HEK293T (cell line): ENCODE results near the gene KISS1R.
A peak's percentile ranks its signal among the peaks of the same experiment; 100 is the strongest.

Experiments
- CTCF ChIA-PET: fragments of 350-600 bp; formaldehyde crosslinking; extraction: SDS; loops from one replicate; lab custom pipeline; 2021; ENCODE audit warnings: antibody characterized with exemption, inconsistent platforms; lab: Yijun Ruan, JAX
- POLR2A ChIA-PET: fragments of 350-600 bp; formaldehyde crosslinking; extraction: SDS; loops from one replicate; lab custom pipeline; 2020; ENCODE audit warnings: antibody characterized with exemption, inconsistent platforms; lab: Yijun Ruan, JAX
- DNase-seq: peaks from one replicate; pipeline ENCODE4 v3.0.0; 2012; ENCODE audit warnings: mixed read lengths; ENCODE audit errors: extremely low spot score
- ARNT ChIP-seq: fragments of 450-650 bp; IDR thresholded peaks from 2 replicates; pipeline ENCODE4 v1.6.1; 2017; ENCODE audit warnings: mild to moderate bottlenecking
- BHLHE40 ChIP-seq: fragments of 450-650 bp; IDR thresholded peaks from 2 replicates; pipeline ENCODE4 v1.6.1; 2016; ENCODE audit warnings: mild to moderate bottlenecking, moderate library complexity, borderline replicate concordance
- CTBP1 ChIP-seq: fragments of 450-650 bp; IDR thresholded peaks from 2 replicates; pipeline ENCODE4 v1.6.1; 2016; ENCODE audit warnings: borderline replicate concordance
- ELF4 ChIP-seq: fragments of 450-650 bp; IDR thresholded peaks from 2 replicates; pipeline ENCODE4 v1.6.1; 2017; ENCODE audit warnings: antibody characterized with exemption
- FOXA1 ChIP-seq: fragments of 450-650 bp; IDR thresholded peaks from 2 replicates; pipeline ENCODE4 v1.6.1; 2016; ENCODE audit warnings: mild to moderate bottlenecking
- FOXK2 ChIP-seq: fragments of 450-650 bp; IDR thresholded peaks from 2 replicates; pipeline ENCODE4 v1.6.1; 2016; ENCODE audit warnings: mild to moderate bottlenecking
- FOXM1 ChIP-seq: fragments of 450-650 bp; IDR thresholded peaks from 2 replicates; pipeline ENCODE4 v1.6.1; 2017; ENCODE audit warnings: mild to moderate bottlenecking, borderline replicate concordance
- HDGF ChIP-seq: fragments of 450-650 bp; IDR thresholded peaks from 2 replicates; pipeline ENCODE4 v1.6.1; 2017; ENCODE audit warnings: antibody characterized with exemption, borderline replicate concordance
- L3MBTL2 ChIP-seq: fragments of 450-650 bp; conservative IDR thresholded peaks from 2 replicates; pipeline ENCODE4 v1.6.1; 2016; ENCODE audit warnings: mild to moderate bottlenecking
- LEF1 ChIP-seq: fragments of 450-650 bp; IDR thresholded peaks from 2 replicates; pipeline ENCODE4 v1.6.1; 2017; ENCODE audit warnings: mild to moderate bottlenecking, borderline replicate concordance
- NFRKB ChIP-seq: fragments of 450-650 bp; IDR thresholded peaks from 2 replicates; pipeline ENCODE4 v1.6.1; 2016; ENCODE audit warnings: mild to moderate bottlenecking, moderate library complexity
- PKNOX1 ChIP-seq: fragments of 450-650 bp; IDR thresholded peaks from 2 replicates; pipeline ENCODE4 v1.6.1; 2016
- SP1 ChIP-seq: fragments of 450-650 bp; IDR thresholded peaks from 2 replicates; pipeline ENCODE4 v1.6.1; 2017
- SUZ12 ChIP-seq: fragments of 450-650 bp; IDR thresholded peaks from 2 replicates; pipeline ENCODE4 v1.6.1; 2016; ENCODE audit warnings: mild to moderate bottlenecking
- TARDBP ChIP-seq: fragments of 450-650 bp; IDR thresholded peaks from 2 replicates; pipeline ENCODE4 v1.6.1; 2016
- ZNF384 ChIP-seq: fragments of 450-650 bp; IDR thresholded peaks from 2 replicates; pipeline ENCODE4 v1.6.1; 2016

Gene KISS1R

GRCh38 chr19:926589-927350, 9.6 kb downstream of the KISS1R start:
- CTCF ChIA-PET = no interaction called here
- POLR2A ChIA-PET = no interaction called here
- no peak for DNase-seq
- peak; percentile 49; the same call in 1 of the 2 replicates for TF ChIP-seq FOXM1
- no peak for TF ChIP-seq SUZ12

GRCh38 chr19:927351-927779, 10.2 kb downstream of the KISS1R start:
- POLR2A ChIA-PET = no interaction called here
- TF ChIP-seq SP1 = no peak
- no peak for TF ChIP-seq FOXA1
- TF ChIP-seq BHLHE40 = no peak
- TF ChIP-seq FOXK2 = no peak
- no peak for TF ChIP-seq SUZ12
- TF ChIP-seq PKNOX1 = no peak
- no peak for TF ChIP-seq LEF1
- no peak for TF ChIP-seq TARDBP
- CTCF ChIA-PET = no interaction called here
- DNase-seq = no peak

GRCh38 chr19:927780-928401, 10.8 kb downstream of the KISS1R start:
- POLR2A ChIA-PET = no interaction called here
- CTCF ChIA-PET = interaction anchor here (1.2 kb wide), 1 partner anchor 43 kb away, joined by 3 read pairs; no protein-coding TSS in a partner anchor
- TF ChIP-seq FOXA1 (no peak), ELF4 (no peak), TARDBP (no peak), NFRKB (no peak), L3MBTL2 (no peak), CTBP1 (no peak), BHLHE40 (no peak), PKNOX1 (no peak), FOXM1 (no peak), ZNF384 (no peak), FOXK2 (no peak), SP1 (no peak), HDGF (no peak), ARNT (no peak), LEF1 (no peak), SUZ12 (no peak)
- no peak for DNase-seq

GRCh38 chr19:928471-929202, 11.5 kb downstream of the KISS1R start:
- ChIA-PET POLR2A (no interaction called here), CTCF (interaction anchor here (1.2 kb wide), 1 partner anchor 42 kb away, joined by 3 read pairs; no protein-coding TSS in a partner anchor)
- no peak for DNase-seq
- no peak for TF ChIP-seq FOXM1
- no peak for TF ChIP-seq BHLHE40
- no peak for TF ChIP-seq CTBP1
- no peak for TF ChIP-seq ZNF384
- no peak for TF ChIP-seq ELF4
- TF ChIP-seq FOXA1 = no peak
- TF ChIP-seq ARNT = no peak
- TF ChIP-seq SP1 = no peak

GRCh38 chr19:929203-929890, 12.2 kb downstream of the KISS1R start:
- ChIA-PET POLR2A (no interaction called here), CTCF (interaction anchor here (1.2 kb wide), 1 partner anchor 42 kb away, joined by 3 read pairs; no protein-coding TSS in a partner anchor)
- TF ChIP-seq FOXM1 = no peak
- TF ChIP-seq NFRKB = no peak
- TF ChIP-seq SP1 = no peak
- no peak for TF ChIP-seq PKNOX1
- no peak for TF ChIP-seq ELF4
- TF ChIP-seq L3MBTL2 = no peak
- no peak for TF ChIP-seq ZNF384
- no peak for TF ChIP-seq LEF1
- TF ChIP-seq FOXK2 = no peak
- no peak for TF ChIP-seq BHLHE40
- no peak for TF ChIP-seq FOXA1
- no peak for TF ChIP-seq HDGF
- TF ChIP-seq SUZ12 = no peak
- TF ChIP-seq CTBP1 = no peak
- no peak for TF ChIP-seq TARDBP
- no peak for TF ChIP-seq ARNT
- DNase-seq = no peak
